ENCODE results near the gene TTC23. TPM values are rescaled to one million over a fixed set of nuclear protein-coding genes. Genes with fewer than 3 reads are reported as not detected.

The TTC23 gene
- total RNA-seq, 1 donor from 2014 or later, result 10.0 TPM

DNA sequence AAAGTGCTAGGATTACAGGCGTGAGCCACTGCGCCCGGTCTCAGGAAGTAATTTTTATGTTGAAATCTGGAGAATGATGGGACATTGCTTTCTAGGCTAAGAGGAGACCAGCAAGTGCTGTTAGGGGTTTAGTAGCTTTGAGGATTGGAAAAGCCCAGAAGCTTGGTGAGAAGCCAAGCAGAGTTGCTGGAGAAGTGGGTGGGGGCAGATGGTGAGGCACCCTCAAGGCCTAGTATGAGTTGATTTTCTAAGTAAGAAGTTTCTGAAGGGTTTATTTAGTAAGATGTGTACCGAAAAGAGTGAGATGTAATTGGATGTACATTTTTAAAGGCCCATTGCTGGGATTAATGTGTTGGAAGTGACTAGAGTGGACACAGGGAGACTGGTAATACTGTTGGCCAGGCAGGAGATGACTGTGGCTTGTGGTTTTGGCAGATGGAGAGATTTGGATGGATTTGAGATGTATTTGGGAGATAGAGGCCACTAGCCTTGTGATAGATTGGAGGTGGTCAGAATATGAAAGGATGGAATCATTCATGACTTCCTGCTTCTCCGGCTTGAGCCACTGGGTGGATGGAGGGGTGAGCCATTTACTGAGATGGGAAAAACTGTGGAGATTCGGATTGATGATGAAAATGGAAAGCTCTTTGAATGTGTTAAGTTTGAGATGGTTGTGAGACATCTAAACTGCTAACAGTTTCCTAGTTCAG lies 4.2 kb upstream of the TTC23 start:
- no peaks in the 10 kb centered on the region for H3K36me3 ChIP-seq (ENCODE audit: control insufficient read depth, insufficient read depth, low read length)
- TF ChIP-seq CTCF (IDR thresholded peaks at IDR 0.05; ENCODE audit: insufficient read depth, low read length, severe bottlenecking), result no peak
- H3K4me3 ChIP-seq (ENCODE audit: low read depth, low read length), result no peak overlapping the region
- DNase-seq (ENCODE audit: low read depth) (no peak), FAIRE-seq (no peak)
- H3K27me3 ChIP-seq (ENCODE audit: control insufficient read depth, insufficient read depth, low read length), result no peaks in the 10 kb centered on the region

DNA sequence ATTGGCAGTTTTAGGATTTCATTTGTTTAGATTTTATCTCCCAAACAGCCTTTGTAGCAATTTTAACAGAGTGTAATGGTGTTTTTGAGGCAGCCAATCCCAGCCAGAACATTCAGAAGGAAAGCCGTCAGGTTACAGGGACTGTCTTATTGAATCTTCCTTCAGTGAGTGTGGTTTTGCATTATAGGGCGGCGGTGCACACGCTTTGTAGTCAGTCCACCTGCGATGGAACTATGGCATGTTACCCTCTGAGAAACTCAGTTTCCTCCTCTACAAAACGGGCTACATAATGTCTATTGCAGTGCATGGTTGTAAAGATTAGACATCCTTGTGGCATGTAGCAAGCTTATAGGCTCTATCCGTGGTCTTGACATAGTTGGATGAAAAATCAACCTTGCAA lies 2.9 kb upstream of the TTC23 start:
- H3K36me3 ChIP-seq (ENCODE audit: control insufficient read depth, insufficient read depth, low read length), result no peaks in the 10 kb centered on the region
- no peak for DNase-seq (ENCODE audit: low read depth)
- FAIRE-seq, result no peak
- no peaks in the 10 kb centered on the region for H3K27me3 ChIP-seq (ENCODE audit: control insufficient read depth, insufficient read depth, low read length)
- TF ChIP-seq CTCF (IDR thresholded peaks at IDR 0.05; ENCODE audit: insufficient read depth, low read length, severe bottlenecking), result no peak
- no peak overlapping the region for H3K4me3 ChIP-seq (ENCODE audit: low read depth, low read length)

- DNase-seq (ENCODE audit: low read depth), result peak; percentile 97
- Histone ChIP-seq H3K4me3 (ENCODE audit: low read depth, low read length) (peak within 1 kb of the TSS; percentile 86), H3K36me3 (ENCODE audit: control insufficient read depth, insufficient read depth, low read length) (no peaks in the 10 kb centered on the region), H3K27me3 (ENCODE audit: control insufficient read depth, insufficient read depth, low read length) (no peaks in the 10 kb centered on the region)
- no peak for FAIRE-seq
- no peak for TF ChIP-seq CTCF (IDR thresholded peaks at IDR 0.05; ENCODE audit: insufficient read depth, low read length, severe bottlenecking)
Observed at GRCh38 chr15:99250857-99251841, 1.8 kb upstream of the TTC23 start, which contains the start of gene LRRC28. Gene LRRC28 (plus strand): TSS chr15:99251481. CDS start chr15:99255958, 4,477 bp downstream.

DNA sequence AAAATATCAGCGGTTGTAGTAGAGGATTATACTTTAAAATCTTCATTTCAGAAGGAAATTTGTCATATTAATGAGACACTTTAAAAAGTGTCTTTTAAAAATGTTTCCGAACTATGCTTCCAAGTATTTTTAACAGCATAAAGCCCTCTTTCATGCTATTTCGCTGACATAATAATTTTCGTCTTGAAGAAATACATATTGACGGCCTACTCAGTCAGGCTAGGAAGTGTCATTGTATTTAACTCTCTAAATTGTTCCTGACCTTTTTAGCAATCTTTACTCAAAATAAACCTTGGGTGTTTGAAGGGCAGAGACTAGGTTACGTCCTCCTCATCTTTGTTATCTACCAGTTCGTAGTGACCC lies 1.1 kb upstream of the TTC23 start:
- DNase-seq (ENCODE audit: low read depth), result no peak
- no peak for FAIRE-seq
- no peaks in the 10 kb centered on the region for H3K36me3 ChIP-seq (ENCODE audit: control insufficient read depth, insufficient read depth, low read length)
- no peak for TF ChIP-seq CTCF (IDR thresholded peaks at IDR 0.05; ENCODE audit: insufficient read depth, low read length, severe bottlenecking)
- H3K4me3 ChIP-seq (ENCODE audit: low read depth, low read length), result peak overlapping the region; percentile 80
- H3K27me3 ChIP-seq (ENCODE audit: control insufficient read depth, insufficient read depth, low read length), result no peaks in the 10 kb centered on the region

- no peaks in the 10 kb centered on the region for H3K27me3 ChIP-seq (ENCODE audit: control insufficient read depth, insufficient read depth, low read length)
- no peaks in the 10 kb centered on the region for H3K36me3 ChIP-seq (ENCODE audit: control insufficient read depth, insufficient read depth, low read length)
- DNase-seq (ENCODE audit: low read depth) (no peak), FAIRE-seq (no peak)
- TF ChIP-seq CTCF (IDR thresholded peaks at IDR 0.05; ENCODE audit: insufficient read depth, low read length, severe bottlenecking), result no peak
- H3K4me3 ChIP-seq (ENCODE audit: low read depth, low read length), result peak overlapping the region; percentile 80
Observed at GRCh38 chr15:99250001-99250400, 620 bp upstream of the TTC23 start.
